GM19372 (cell line): ENCODE data around the gene FXYD3.
"Not testable (repeated sequence)": the region's sequence is repeated elsewhere in the genome, so short reads cannot be mapped to it uniquely, and the experiment has no call there.

Experiments
- ATAC-seq: cut with Tn5 transposase; IDR thresholded peaks from one replicate; pipeline ENCODE4 v1.9.1; 2021; ENCODE audit warnings: mild to moderate bottlenecking, low read depth, moderate library complexity; ENCODE audit not compliant: unreplicated experiment

FXYD3 gene

GRCh38 chr19:35123573-35123972 lies 8.0 kb downstream of the FXYD3 start:
- ATAC-seq = no peak

DNA sequence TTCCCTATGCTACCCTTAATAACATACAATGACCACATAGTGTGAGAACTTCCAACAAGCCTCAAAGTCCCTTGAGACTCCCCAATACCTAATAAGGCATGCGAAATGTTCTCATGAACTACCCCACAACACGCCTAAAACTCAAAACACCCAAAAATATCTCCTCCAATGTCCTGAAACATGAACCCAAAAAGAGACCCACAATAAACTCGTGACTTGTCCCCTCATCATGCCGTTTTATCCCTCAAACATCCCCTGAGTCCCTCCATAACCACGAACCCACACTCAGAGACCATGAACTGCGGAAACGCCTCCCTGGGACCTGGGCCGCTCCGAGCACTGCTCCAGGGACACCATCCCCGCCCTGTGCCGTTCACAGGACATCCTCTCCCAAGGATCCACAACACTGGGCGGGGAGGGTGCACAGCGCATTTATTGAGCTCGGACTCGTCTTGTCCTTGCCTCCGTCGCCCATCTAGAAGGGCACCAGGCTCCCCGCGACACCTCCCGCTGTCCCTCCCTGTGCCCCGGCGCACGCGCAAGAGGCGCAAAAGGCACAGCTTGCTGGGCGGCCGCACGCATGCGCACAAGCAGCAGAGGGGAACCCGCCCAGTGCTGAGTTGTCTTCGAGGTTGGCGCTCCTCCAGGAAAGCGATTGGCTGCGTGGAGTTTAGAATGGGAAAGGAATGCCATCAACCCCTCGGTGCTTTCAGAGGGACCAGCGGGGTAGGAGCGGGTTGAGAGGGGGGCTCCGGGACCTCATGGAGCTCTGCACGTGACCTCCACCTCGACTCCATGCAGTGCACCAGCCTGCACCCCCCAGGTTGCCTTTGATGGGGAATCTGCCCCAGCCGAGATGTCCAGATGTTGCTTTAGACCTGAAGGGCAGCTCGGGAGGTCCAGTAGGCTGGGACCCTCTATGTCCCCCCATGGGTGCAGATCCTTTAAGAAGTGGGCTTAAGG lies 8.8 kb downstream of the FXYD3 start:
- ATAC-seq = peak; percentile 72

DNA sequence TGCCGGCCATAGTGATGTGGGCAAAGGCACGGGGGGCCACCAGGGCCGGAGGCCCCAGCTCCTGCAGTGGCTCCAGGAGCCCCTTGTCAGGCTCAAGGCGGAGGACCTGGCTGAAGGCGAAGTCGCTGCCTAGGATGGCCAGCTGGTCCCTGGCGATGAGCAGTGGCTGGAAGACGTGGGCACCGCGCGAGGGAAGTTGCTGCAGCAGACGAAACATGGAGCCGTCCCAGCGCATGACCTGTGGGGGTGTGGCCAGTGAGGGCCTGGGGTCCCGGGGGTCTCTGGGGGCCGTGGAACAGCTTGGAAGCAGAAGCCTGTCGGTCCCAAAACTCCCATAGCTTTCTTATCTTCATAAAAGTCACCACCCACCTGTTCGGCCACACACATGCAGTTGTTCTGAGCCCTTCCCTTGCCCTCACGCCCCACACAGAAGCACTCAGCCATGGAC lies 9.7 kb downstream of the FXYD3 start:
- no peak for ATAC-seq

- no peak for ATAC-seq
Measured at GRCh38 chr19:35125749-35126623, 10.4 kb downstream of the FXYD3 start.

- no peak for ATAC-seq
Measured at GRCh38 chr19:35126624-35126959, 11.0 kb downstream of the FXYD3 start.

- ATAC-seq = no peak
Measured at GRCh38 chr19:35127871-35128270, 12.2 kb downstream of the FXYD3 start.

DNA sequence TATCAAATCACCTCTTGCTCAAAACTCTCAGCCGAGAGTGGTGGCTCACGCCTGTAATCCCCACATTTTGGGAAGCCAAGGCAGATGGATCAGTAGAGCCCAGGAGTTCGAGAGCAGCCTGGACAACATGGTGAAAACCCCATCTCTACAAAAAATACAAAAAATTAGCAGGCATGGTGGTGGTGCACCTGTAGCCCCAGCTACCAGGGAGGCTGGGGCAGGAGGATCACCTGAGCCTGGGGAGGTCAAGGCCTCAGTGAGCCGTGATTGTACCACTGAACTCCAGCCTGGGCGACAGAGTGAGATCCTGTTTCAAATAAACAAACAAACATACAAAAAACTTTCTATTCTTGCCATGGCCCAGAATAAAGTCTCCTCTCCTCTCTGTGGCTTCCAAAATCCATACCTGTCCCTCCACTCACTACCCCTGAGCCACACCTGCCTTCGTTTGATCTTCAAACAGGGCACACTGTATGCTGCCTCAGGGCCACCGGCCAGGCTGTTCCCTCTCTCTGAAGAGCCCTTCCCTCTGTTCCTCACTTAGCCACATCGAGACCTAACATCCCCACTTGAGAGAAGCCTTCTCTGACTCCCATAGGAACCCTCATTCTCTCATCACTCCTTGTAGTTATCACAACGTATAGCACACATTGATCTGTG lies 12.9 kb downstream of the FXYD3 start:
- ATAC-seq = no peak

DNA sequence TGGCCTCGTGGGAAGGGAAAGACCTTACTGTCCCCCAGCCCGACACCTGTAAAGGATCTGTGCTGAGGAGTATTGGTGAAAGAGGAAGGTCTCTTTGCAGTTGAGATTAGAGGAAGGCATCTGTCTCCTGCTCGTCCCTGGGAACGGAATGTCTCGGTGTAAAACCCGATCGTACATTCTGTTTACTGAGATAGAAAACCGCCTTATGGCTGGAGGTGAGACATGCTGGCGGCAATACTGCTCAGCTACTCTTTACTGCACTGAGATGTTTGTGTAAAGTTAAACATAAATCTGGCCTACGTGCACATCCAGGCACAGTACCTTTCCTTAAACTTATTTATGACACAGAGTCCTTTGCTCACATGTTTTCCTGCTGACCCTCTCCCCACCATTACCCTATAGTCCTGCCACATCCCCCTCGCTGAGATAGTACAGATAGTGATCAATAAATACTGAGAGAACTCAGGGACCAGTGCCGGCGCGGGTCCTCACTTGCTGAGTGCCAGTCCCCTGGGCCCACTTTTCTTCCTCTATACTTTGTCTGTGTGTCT lies 14.2 kb downstream of the FXYD3 start:
- ATAC-seq = not testable (repeated sequence)

DNA sequence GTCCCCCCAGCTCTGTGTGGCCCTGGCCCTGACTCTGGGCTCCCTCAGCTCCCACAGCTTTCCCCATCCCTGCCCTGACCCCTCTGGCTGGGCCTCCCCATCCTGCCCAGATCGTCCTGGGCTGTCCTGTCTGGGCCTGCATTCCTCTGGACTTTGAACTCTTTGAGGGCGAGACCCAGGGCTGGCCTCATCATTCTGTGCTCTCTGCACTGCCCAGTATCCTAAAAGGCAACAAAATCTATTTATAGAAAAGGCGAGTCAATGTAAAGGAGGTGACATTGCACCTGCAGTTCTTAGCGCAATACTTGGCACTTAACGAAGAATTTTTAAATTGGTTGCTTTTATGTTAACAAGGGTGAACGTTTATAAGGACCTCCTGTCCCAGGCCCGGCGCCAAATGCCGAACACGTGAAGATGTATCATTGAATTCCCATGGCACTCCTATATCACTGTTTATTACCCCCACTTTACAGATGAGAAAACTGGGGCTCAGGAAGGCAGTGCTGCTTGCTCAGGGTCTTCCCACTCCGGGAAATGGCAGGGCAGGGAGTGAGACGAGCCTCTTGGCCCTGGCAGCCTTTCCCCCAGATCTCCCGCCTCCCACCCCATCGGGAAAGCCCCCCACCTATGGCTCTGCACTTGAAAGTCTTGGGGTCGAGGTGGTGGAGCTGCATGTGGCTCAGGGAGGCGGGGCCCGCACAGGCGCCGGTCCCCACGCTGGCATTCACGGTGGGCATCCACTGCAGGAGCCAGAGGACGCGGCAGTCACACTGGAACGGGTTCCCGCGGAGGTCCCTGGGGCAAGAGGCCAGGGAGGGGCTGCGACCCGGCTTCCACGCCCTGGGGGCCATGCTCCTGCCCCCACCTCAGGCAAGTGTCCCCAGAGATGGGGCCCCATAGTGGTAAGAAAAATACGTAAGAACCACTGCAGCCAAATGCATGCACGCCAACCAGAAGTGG lies 15.4 kb downstream of the FXYD3 start:
- no peak for ATAC-seq

DNA sequence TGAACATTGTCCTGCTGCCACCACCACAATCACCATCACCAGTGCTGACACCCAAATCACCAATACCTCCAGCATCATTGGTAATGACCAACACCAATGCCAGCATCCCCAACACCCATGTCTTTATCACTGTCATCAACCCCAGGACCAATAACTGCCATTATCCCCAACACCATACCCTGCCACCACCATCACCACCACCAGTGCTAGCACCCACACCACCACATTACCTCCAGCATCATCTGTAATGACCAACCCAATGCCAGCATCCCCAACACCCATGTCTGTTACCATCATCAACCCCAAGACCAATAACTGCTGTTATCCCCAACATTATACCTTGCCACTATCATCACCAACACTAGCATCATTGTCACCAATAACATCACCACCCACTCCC lies 16.6 kb downstream of the FXYD3 start:
- ATAC-seq = no peak

- ATAC-seq = no peak
Measured at GRCh38 chr19:35133826-35134225, 18.2 kb downstream of the FXYD3 start.

- no peak for ATAC-seq
Measured at GRCh38 chr19:35134601-35135242, 19.1 kb downstream of the FXYD3 start, which contains the start of gene LGI4. LGI4 (minus strand) TSS chr19:35135059; CDS start chr19:35134680, 379 bp downstream.

- no peak for ATAC-seq
Measured at GRCh38 chr19:35135389-35135909, 19.8 kb downstream of the FXYD3 start.

DNA sequence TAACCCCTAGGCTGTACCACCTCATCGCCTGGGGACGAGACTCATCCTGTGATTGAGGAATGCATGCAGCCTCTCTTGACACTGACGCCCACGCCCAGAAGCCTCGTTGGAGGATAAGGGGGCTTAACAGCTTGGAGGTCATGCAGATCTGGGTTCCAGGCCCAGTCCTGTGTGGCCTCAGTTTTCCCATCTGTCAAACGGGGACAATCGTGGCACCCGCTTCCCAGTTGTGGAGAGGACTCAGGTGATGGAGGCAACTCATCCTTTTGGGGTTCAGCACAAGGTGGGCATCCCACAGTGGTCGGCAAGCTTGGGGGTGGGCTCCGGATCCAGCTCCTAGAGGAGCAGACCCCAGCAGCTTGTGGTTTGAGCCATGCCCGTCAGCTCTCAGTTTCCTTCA lies 20.6 kb downstream of the FXYD3 start:
- ATAC-seq = no peak

DNA sequence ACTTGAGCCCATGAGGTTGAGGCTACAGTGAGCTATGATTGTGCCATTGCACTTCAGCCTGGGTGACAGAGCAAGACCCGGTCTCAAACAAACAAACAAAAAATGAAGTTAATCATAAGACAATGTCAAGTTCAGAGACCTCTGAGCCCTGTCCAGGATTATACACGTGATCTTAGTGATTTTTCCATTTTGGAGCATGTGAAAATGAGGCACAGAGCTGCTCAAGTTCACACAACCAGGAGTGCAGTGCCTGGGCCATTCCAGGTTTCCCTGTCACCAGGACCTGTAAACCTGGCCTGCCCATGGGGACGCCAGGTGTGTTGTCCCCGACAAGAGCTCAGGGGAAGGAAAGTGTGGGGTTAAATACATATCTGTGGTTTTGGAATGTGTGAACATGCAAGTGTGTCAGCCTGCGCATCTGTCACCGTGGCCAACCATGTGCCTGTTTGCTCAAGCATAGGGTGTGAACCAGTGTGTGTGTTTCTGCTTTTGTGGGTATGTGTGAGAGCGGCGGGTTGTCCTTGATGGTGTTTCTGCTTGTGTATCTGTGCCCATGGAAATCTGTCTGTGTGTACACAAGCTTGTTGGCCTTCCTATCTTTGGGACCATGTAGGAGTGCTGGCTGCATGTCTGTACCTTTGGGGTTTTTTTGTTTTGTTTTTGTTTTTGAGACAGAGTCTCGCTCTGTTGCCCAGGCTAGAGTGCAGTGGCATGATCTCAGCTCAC lies 21.5 kb downstream of the FXYD3 start:
- no peak for ATAC-seq

DNA sequence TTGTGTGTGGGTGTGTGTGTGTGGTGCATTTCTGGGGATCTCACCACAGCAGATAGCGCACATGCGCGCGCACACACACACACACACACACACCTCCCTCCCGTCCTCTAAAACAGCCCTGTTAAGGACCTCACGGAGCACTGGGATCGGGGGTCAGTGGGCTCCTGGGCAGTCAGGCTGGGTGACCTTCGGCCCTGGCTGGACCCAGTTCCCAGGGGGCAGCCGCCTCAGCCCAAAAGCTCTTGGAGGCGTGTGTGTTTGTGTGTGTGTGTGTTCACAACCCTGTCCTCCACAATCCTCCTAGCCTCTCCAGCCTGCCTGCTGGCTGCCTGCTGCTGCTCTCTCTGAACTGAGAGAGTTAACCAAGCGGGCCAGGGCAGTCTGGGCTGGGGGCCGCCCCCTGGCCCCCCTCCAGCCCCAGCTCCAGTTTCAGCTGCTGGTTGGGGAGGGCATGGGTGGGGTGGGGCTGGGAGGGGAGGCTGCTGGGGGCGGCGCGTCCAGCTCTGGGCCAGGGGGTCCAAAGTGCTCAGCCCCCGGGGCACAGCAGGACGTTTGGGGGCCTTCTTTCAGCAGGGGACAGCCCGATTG lies 22.8 kb downstream of the FXYD3 start, which contains the start of gene FXYD1:
TSS of gene FXYD1 (plus strand) at position 520 of the 588 bp plus-strand sequence. CDS start 1,256 bp downstream, outside the sequence.
- ATAC-seq = no peak

GRCh38 chr19:35140207-35140961 lies 24.8 kb downstream of the FXYD3 start:
- ATAC-seq = no peak
